ENCODE measurements around the gene SMARCD3. TPM values are rescaled to one million over a fixed set of nuclear protein-coding genes. Genes with fewer than 3 reads are reported as not detected.
A peak's percentile ranks its signal among the peaks of the same experiment; 100 is the strongest.

The SMARCD3 gene
- total and polyA plus RNA-seq, 2 experiments from 2014 or later = 3.3 to 4.0 TPM

- Mint-ChIP-seq H3K27me3 (ENCODE audit: insufficient read depth, low read depth, poor library complexity) (peaks cover 10% of the 10 kb centered on the region), H3K4me1 (peaks cover 26% of the 10 kb centered on the region), H3K9me3 (no peaks in the 10 kb centered on the region), H3K36me3 (ENCODE audit: low read depth) (peaks cover 17% of the 10 kb centered on the region), H3K4me3 (no peak overlapping the region), H3K27ac (no peak overlapping the region)
- no peak for DNase-seq (ENCODE audit: low spot score)
- Histone ChIP-seq H2AFZ (no peak overlapping the region), H3F3A (replicated peaks; ENCODE audit: low read depth) (no peaks in the 10 kb centered on the region), H3K27me3 (ENCODE audit: insufficient read depth) (no peaks in the 10 kb centered on the region), H3K9me2 (ENCODE audit: insufficient read depth) (no peaks in the 10 kb centered on the region), H3K4me1 (ENCODE audit: insufficient read depth) (peaks cover 9% of the 10 kb centered on the region; the same call in 1 of the 2 replicates), H3K4me2 (no peak overlapping the region), H3K36me3 (ENCODE audit: insufficient read depth) (no peaks in the 10 kb centered on the region), H3K4me3 (no peak overlapping the region), H3K79me2 (replicated peaks; ENCODE audit: insufficient read depth) (peaks cover 14% of the 10 kb centered on the region), H4K20me1 (replicated peaks; ENCODE audit: insufficient read depth) (peaks cover 17% of the 10 kb centered on the region; the same call in 1 of the 2 replicates), H3K27ac (ENCODE audit: low read depth) (no peak overlapping the region)
- no peak for TF ChIP-seq POLR2AphosphoS5 (IDR thresholded peaks at IDR 0.05; ENCODE audit: low read depth)
- no peak for TF ChIP-seq ZNF331 (CRISPR knock-in tag; IDR thresholded peaks at IDR 0.05; ENCODE audit: low read depth)
- no peak for ATAC-seq
Observed at GRCh38 chr7:151238190-151238810, 10.2 kb downstream of the SMARCD3 start.

GRCh38 chr7:151237244-151238189 lies 11.0 kb downstream of the SMARCD3 start:
- Histone ChIP-seq H2AFZ (no peak overlapping the region), H3F3A (replicated peaks; ENCODE audit: low read depth) (no peaks in the 10 kb centered on the region), H3K27ac (ENCODE audit: low read depth) (no peak overlapping the region), H4K20me1 (replicated peaks; ENCODE audit: insufficient read depth) (peaks cover 18% of the 10 kb centered on the region; the same call in 1 of the 2 replicates), H3K4me3 (no peak overlapping the region), H3K36me3 (ENCODE audit: insufficient read depth) (no peaks in the 10 kb centered on the region), H3K79me2 (replicated peaks; ENCODE audit: insufficient read depth) (peaks cover 19% of the 10 kb centered on the region), H3K4me1 (ENCODE audit: insufficient read depth) (peaks cover 7% of the 10 kb centered on the region; the same call in 1 of the 2 replicates), H3K4me2 (no peak overlapping the region), H3K9me2 (ENCODE audit: insufficient read depth) (no peaks in the 10 kb centered on the region), H3K27me3 (ENCODE audit: insufficient read depth) (no peaks in the 10 kb centered on the region)
- Mint-ChIP-seq H3K27ac (no peak overlapping the region), H3K9me3 (no peaks in the 10 kb centered on the region), H3K36me3 (ENCODE audit: low read depth) (peaks cover 17% of the 10 kb centered on the region), H3K4me3 (no peak overlapping the region), H3K27me3 (ENCODE audit: insufficient read depth, low read depth, poor library complexity) (peaks cover 11% of the 10 kb centered on the region), H3K4me1 (peaks cover 21% of the 10 kb centered on the region)
- no peak for TF ChIP-seq STAT1 (IDR thresholded peaks at IDR 0.05; ENCODE audit: unreplicated experiment)
- 0 out of 4 replicates have a peak, but pooled peaks of 1 of the 2 experiments have one; percentile 2 for TF ChIP-seq CTCF (conservative IDR thresholded peaks at IDR 0.05; ENCODE audit: low read depth in 2 of 2)
- ATAC-seq (no peak), DNase-seq (ENCODE audit: low spot score) (no peak)

- H4K20me1 ChIP-seq (replicated peaks; ENCODE audit: insufficient read depth) = peaks cover 18% of the 10 kb centered on the region; the same call in 1 of the 2 replicates
- no peak for TF ChIP-seq ZNF462 (CRISPR knock-in tag; IDR thresholded peaks at IDR 0.05)
Observed at GRCh38 chr7:151236406-151236805, 12.1 kb downstream of the SMARCD3 start.

More at GRCh38 chr7:151236406-151236805, 12.1 kb downstream of the SMARCD3 start:
- Histone ChIP-seq H3K9me2 (ENCODE audit: insufficient read depth) (no peaks in the 10 kb centered on the region), H3K4me2 (no peak overlapping the region), H3K79me2 (replicated peaks; ENCODE audit: insufficient read depth) (peaks cover 19% of the 10 kb centered on the region), H3K4me1 (ENCODE audit: insufficient read depth) (peaks cover 6% of the 10 kb centered on the region; the same call in 1 of the 2 replicates), H3K27ac (ENCODE audit: low read depth) (no peak overlapping the region), H3F3A (replicated peaks; ENCODE audit: low read depth) (no peaks in the 10 kb centered on the region), H3K27me3 (ENCODE audit: insufficient read depth) (no peaks in the 10 kb centered on the region), H3K36me3 (ENCODE audit: insufficient read depth) (no peaks in the 10 kb centered on the region), H2AFZ (no peak overlapping the region), H3K4me3 (no peak overlapping the region)
- no peak for ATAC-seq
- no peak for DNase-seq (ENCODE audit: low spot score)
- no peaks in the 10 kb centered on the region for H3K9me3 Mint-ChIP-seq
- H3K36me3 Mint-ChIP-seq (ENCODE audit: low read depth) = peaks cover 17% of the 10 kb centered on the region
- H3K4me1 Mint-ChIP-seq = peaks cover 23% of the 10 kb centered on the region
- H3K4me3 Mint-ChIP-seq = no peak overlapping the region
- peaks cover 14% of the 10 kb centered on the region for H3K27me3 Mint-ChIP-seq (ENCODE audit: insufficient read depth, low read depth, poor library complexity)
- no peak overlapping the region for H3K27ac Mint-ChIP-seq

Data from GM23338 (cell line).